Stimulated activated CD8-positive, alpha-beta memory T cell treated with anti-CD3 and anti-CD28 coated beads, Interleukin-4, amount 100 ng/mL, for 4 hours (primary cell): ENCODE measurements around the gene BTBD9.

Source experiments
- DNase-seq, 2 donors: peaks; one replicate each; pipeline ENCODE4 v3.0.0-alpha.2; 2020; ENCODE audit warnings: low read depth in 2 of 2, low spot score in 1 of 2

The BTBD9 gene

GRCh38 chr6:38262026-38262425 lies 377.7 kb downstream of the BTBD9 start:
- DNase-seq: no peak

GRCh38 chr6:38261626-38262025 lies 378.1 kb downstream of the BTBD9 start:
- no peak for DNase-seq

- DNase-seq: no peak
These were observed 380.0 kb downstream of the BTBD9 start for GRCh38 chr6:38259736-38260135.

- DNase-seq: no peak
These were observed 391.1 kb downstream of the BTBD9 start for GRCh38 chr6:38248500-38249234.

- DNase-seq: no peak
These were observed 394.4 kb downstream of the BTBD9 start for GRCh38 chr6:38245295-38245694.

GRCh38 chr6:38244869-38245268 lies 394.9 kb downstream of the BTBD9 start:
- no peak for DNase-seq

GRCh38 chr6:38241200-38241871 lies 398.4 kb downstream of the BTBD9 start:
- no peak for DNase-seq

GRCh38 chr6:38239719-38240451 lies 399.8 kb downstream of the BTBD9 start:
- DNase-seq: no peak

- DNase-seq: no peak
These were observed 403.1 kb downstream of the BTBD9 start for GRCh38 chr6:38236631-38237030.

- no peak for DNase-seq
These were observed 404.6 kb downstream of the BTBD9 start for GRCh38 chr6:38234934-38235682.

- DNase-seq: no peak
These were observed 405.6 kb downstream of the BTBD9 start for GRCh38 chr6:38234141-38234540.

GRCh38 chr6:38233161-38233791 lies 406.5 kb downstream of the BTBD9 start:
- no peak for DNase-seq

- DNase-seq: no peak
These were observed 414.0 kb downstream of the BTBD9 start for GRCh38 chr6:38225766-38226165.

GRCh38 chr6:38221251-38221650 lies 418.5 kb downstream of the BTBD9 start:
- no peak for DNase-seq

- no peak for DNase-seq
These were observed 419.5 kb downstream of the BTBD9 start for GRCh38 chr6:38220069-38220723.

- no peak for DNase-seq
These were observed 421.5 kb downstream of the BTBD9 start for GRCh38 chr6:38218235-38218634.

- no peak for DNase-seq
These were observed 423.3 kb downstream of the BTBD9 start for GRCh38 chr6:38216451-38216850.

- no peak for DNase-seq
These were observed 423.9 kb downstream of the BTBD9 start for GRCh38 chr6:38215651-38216311.

- DNase-seq: no peak
These were observed 424.5 kb downstream of the BTBD9 start for GRCh38 chr6:38215225-38215624.

GRCh38 chr6:38214159-38214558 lies 425.6 kb downstream of the BTBD9 start:
- no peak for DNase-seq
